HG03571 (cell line): ENCODE measurements around the gene HS6ST3.

Experiments used
- ATAC-seq: cut with Tn5 transposase; IDR thresholded peaks from one replicate; pipeline ENCODE4 v1.9.1; 2021; ENCODE audit not compliant: unreplicated experiment

The HS6ST3 gene

DNA sequence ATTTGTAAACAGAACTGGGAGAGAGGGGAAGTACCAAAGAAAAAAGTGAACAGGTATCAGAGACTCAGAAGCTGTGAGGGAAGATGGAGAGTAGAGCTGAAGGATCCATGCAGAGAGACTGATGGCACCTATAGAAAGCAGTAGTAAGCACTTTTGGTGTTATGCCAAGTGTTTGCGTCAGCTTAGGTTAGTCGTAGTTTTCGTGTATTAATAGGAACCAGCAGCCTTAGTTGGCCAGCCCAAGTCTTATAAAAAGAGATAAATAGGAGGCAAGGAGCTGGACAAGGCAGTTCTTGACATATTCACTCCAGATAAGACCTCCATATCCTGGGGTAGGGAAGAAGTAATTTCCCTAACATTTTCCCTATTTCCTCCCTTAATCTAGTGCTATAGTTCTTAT is 690.2 kb downstream of the HS6ST3 start:
- ATAC-seq, result no peak

DNA sequence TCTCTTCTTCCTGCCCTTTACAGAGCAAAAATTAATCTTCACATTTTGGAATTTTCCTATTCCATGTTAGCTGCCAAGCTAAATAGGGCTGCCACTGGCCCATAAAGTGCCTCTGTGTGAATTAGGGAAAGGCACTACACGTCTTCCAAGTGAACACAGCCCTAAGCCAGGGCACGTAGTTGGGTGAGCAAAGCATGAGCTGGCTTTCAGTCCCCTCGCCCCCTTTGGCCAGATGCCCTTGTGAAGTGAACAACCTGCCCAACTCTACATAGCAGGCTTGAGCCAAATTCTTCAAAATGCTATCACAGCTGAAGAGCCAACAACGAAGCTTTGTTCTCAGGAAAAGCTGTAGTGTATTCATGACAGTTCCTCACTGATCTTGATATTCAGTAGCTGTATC is 691.2 kb downstream of the HS6ST3 start:
- ATAC-seq, result no peak

DNA sequence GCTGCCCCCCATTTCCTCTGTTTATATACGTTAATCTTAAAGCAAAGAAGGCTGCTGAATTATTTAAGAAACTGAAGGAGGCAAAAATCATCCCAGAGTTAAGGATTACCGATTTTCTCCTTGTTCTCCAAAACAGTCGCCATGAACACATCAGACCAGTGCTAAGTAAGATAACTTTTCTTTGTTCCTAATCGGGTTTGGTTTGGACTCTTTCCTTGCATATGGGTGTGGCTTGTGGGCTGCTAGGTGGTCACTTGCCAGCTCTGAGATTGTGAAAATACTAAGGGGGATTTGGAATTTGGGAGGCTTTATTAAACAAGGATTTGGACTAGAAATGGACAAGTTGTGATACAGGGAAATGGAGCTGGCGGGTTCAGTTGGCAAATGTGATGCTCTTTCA is 692.3 kb downstream of the HS6ST3 start:
- no peak for ATAC-seq

DNA sequence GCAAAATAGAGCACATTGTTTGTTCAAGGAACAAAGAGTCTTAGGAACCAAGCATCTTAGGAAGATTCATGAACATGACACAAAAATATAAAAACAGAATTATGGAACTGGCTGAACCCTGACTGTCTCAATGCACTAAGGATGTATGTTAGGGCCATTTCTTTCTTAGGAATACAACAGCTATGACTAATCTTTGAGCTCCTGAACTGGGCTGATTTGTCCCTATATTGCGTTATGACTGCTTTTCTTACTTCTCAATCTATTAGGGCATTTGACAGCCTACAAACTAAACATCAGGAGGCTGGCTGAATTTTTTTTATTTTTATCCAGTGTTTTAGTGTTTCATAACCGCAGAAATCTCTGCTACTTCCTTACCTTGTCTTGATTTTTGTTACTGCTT is 693.1 kb downstream of the HS6ST3 start:
- ATAC-seq, result no peak

DNA sequence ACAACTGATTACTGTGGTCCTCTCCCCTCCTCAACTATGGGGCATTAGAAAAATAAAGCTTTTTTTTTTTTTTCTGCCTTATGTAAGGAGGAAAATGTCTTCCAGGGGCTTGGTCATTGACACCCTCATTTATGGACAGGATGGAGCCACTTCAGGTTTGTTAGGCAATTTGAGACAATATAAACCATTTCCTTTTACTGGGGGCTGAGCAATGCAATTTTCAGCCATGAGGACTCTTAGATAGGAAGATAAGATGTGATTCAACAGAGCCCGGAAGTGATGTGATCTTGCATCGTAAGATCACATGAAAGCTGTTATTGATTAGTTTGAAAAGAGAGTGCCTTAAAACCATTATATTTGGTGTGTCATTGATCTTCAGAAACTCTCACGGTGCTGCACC is 693.6 kb downstream of the HS6ST3 start:
- no peak for ATAC-seq

DNA sequence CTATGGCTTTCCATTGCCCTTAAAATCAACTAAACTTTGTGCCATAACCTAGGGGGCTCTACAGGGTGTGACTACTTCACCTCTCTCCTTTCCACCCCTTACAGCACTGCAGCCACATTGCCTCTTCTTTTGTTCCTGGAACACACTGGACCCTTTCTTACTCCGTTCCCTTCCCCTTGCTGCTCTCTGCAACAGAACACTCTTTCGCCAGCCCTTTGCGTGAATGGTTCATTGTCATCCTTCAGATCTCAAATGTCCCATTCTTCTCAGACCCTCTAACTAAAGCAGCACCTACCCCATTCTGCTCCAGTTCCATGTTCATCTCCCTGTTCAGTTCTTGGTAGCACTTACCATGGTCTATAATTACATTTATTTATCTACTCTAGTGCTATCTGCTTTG is 696.1 kb downstream of the HS6ST3 start:
- ATAC-seq, result no peak

DNA sequence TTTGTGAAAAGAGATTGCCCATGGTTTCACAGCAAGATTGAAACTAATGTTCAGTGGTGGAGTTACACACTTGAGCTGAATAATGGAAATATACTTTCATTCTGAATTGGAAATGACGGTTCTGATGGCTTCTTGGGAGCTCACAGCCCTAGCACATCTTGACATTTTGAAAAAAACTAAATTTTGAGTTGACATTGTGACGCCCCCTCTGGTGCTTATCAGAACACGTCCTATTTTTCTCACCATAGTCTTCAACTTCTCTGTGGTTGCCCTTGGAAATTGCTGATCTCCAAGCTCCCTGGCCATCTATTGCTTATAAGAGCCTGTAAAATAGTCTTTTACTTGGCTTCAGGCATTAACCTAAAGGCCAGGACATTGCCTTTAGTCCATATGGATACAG is 702.3 kb downstream of the HS6ST3 start:
- no peak for ATAC-seq

DNA sequence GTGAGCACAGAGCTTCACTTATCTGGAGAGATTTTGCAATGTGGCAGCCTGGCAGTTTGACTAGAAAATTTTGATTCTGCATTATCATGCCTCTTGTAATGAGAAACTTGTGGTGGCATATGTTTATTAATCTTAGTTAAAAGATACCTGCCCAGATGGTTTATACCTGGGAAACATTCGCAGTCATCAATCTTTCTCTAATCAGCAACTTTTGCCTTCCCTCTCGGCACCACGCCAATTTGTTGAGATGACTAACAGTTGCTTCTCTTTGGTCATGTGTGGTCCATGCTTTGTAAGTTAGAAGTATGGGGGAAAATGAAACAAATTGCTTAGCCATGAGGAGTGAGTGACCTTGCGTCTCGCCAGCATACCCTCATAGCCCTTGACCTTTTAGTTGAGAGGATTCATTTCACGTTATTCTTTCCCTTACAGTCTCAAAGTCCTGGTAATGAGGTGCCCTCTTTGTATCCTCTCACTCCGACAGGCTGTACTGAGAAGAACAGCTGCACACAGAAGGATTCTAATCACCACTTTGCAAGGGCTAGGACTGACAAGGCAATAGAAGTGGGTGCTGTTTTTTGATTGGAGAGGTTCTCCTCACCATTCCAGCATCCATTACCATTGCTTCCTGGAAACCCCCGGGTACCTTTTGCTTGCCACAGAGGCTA is 703.0 kb downstream of the HS6ST3 start:
- ATAC-seq, result no peak

DNA sequence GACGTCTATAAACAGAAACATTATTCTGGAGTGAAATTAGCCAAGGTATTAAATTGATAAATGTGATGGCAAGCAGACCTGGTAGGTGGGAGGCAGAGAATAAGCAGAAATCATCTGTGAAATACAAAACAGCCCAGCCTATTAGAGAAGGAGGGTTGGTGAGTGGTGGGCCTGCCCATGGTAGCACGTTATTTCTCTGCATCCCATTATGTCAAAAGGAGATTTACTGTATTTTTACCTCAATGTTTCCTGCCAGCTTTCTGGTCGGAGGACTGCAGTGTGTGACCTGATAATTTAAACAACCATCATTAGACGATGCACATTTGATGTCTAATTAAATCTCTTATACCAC is 703.5 kb downstream of the HS6ST3 start:
- no peak for ATAC-seq

DNA sequence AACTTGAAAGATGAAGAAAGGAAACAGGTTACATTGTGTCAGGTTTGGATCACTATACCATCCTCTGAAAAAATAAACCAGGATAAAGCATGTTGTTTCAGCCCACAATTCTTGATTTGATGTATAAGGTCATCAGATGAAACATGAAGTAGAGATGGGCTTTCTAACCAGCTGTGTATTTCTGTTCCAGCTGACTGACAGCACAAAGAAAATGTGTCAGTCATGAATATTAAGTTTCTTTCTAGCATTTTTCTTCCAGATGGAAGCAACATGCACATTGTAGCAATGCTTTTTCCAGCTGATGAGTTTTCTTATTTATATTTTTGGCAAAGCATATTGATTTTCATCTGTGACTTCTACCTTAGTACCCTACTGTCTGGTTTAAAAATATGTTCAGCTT is 704.8 kb downstream of the HS6ST3 start:
- no peak for ATAC-seq

DNA sequence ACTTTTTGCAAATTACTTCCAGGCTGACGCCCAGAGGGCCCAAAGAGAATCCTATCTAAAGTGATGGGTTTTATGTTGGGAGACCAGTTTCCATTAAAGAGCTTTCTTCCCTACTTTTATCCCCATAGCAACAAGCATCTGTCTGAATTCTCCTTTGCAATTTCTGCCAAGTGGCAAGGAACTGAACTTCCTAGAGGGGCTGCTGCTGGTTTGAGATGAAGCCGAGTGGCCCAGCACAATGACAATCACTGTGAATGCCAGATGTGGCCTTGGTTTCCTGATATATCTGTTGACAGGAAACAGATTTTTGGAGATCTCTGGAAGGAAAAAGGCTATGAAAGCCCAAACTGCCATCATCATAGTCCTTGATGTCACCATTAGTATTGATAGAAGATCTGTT is 705.8 kb downstream of the HS6ST3 start:
- ATAC-seq, result no peak

DNA sequence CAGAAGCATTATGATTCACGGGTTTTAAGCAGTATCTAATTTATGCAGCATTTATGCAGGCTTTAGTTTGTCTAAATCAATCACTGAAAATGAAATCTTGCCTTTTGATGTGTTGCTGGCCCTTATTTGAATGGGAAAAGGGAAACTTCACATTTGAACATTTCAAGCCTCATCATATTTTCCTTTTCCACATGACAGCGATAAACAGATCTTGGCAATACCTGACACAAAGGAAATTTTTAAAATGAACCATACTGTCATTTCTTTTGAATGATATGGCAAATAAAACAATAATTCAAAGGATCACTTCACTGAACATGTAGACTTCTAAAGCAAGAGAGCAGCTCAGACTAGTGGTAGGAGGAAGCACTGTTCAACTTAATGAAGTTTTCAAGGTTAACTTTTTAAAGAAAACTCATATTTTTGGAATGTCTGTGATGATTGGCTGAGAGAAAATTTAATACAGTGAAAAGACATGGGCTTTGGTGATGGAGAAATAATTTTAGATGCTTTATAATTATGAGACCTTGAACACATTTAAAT is 706.3 kb downstream of the HS6ST3 start:
- ATAC-seq, result no peak

DNA sequence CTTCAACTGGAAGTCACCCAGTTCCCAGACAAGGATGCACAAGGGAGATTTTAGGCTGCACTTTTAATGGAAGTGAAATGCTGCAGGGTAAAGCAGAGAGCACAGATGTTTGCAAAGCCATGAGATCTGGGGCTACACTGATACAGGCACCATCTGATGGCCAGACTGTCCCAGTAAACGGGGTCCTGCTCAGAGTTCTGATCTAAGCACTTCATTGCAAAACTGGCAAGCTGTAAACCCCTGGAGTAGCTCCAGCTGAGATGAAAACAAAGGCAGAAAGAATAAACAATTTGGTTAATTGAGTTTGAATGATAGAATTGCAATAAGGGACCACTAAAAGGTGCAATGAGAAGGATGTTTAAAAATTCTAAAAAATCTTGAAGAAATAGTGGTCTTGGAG is 707.2 kb downstream of the HS6ST3 start:
- no peak for ATAC-seq

DNA sequence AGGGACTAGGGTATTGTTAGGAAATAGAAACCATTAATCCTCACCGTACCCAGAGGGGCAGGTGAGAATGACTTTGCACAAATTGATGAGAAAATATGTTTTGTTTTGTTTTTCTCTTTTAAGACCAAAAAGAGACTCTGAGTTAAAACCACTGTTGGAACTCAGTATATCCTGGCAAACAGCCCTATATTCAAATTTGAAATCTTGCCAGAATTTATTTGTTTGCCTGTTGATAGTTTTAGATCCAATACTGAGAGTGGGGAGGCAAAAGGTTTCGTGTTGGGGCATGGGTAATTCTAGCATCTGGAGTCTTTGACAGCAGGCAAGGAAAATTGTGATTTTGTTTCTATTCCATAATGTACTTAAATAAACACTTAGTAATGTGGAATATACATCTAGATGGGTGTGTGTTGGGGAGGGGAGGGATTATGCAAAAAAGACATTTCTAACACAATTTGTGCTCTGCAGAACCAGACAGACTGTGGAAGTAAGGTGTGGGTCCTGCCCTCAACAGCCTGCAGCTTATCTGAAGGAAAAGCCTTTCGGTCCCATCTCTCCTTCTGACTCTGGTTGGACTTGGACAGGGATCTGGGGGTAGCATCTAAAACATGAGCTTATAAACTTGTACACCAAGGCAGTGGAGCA is 713.7 kb downstream of the HS6ST3 start:
- no peak for ATAC-seq

DNA sequence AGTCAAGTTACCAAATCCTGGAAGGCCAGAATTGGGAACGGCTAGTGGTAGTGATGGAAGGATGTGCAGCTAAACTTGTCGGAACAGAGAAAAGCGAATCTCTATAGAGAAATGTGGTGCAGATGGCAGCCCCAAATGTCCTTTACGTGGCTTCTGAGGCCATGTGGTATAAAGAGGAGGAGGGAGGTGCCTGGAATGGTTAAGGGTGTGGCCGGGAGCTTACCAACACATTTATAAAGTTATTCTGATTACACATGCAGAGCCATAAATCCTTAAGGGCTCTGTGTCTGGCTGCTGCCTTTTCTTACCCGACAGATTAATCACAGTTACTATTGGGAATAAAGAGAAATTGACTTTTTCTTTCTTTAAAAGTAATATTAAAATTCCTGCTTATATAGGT is 714.3 kb downstream of the HS6ST3 start:
- no peak for ATAC-seq

DNA sequence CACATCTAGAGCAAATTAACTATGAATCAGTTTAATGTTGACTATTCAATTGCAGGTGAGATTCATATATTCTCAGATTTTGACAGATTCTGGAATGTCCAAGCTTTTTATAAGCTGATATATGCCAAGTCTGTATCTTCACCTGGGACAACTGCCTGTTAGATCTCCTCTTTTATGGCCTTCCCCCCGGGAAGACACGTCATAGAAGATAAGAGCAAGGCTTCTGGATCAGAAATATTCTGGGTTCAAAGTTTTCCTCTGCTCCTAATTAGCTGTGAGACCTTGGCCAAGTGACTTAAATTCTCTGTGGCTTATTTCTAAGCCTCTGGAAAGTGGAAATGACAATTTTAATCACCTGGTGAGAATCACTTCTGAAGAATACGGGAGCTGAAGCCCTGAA is 716.8 kb downstream of the HS6ST3 start:
- no peak for ATAC-seq

DNA sequence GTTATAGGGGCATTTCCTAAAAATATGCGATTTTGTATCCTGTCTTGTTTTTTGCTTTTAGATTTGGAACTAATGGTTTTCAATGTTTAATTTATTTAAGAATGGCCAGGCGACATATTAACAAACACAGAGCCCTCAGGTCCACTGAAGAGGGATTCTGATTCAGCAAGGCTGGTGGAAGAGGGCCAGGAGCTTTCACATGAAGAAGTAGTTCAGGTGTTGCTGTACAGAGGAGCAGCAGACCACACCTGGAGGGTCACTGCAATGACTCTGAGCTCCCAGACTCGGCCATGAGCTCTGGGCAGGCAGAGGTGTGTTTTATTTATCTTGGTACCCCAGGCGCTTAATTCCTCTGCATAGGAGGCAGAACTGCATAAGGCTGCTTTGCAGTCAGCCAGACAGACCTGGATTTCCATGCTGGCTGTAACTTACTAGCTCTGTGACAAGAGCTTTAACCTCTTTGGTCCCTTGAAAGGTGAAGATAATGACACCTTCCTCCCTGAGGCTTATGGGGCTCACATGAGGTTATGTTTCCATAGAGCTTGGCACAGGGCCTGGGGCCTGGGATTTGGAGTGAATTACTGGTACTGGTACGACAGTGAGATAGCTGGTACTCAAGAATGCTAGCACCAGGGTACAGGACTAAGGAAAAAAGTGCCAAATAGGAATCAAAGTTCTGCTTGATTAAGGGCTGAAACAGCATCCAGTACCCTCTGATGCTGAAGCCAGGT is 719.6 kb downstream of the HS6ST3 start:
- no peak for ATAC-seq

DNA sequence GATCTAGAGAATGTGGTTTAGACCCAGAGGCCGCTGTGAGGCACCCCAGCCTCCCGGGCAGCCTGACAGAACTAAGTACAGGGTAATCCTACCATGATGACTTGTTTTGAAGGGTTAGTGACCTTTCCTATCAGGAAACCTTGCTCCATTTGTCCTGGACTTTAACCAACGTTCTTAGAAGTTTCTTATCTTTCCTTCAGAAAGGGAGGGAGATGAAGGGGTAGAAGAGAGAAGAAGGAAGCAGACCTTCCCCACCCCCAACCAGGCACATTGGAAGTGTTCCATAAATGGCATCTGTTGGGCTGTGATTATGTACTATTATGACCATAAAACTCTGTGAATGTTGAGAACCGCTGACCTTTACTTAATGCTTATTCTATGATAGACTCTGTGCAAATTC is 720.2 kb downstream of the HS6ST3 start:
- no peak for ATAC-seq

DNA sequence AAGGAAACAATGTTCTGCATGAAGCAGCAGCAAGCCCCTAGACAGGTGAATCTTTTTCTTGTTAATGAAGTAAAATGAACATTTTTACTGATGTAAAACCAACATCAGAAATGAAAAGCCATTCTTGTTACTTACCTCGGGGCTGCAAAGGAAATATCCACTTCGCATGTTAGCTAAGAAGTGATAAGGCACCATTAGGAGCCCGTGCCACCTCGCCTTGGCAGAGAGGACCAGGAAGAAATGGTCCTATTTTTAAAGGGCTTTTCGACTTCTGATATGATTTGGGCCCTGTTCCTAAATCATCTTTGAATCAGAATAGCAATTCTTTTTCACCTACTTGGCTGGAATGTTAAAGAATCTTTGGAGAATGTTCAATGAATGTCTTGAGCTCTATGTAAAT is 721.1 kb downstream of the HS6ST3 start:
- no peak for ATAC-seq

DNA sequence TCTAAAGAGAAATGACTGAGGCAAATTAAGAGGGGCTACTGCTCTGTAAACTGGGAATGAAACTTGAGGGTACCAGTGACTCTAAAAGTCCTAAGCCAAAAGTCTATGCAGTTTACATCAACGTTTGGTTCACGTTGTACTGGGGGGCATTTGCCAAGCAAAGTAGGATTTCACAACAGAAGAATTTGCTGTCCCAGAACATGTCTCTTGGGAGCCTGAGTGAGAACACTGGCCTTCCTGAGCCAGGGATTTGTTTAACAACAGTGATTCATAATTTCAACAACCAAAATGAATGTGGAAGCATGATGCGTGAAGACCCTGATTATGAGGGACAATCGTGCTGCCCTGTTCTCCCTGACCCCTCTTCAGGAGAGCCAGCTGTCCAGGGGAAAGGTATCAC is 726.4 kb downstream of the HS6ST3 start:
- no peak for ATAC-seq

DNA sequence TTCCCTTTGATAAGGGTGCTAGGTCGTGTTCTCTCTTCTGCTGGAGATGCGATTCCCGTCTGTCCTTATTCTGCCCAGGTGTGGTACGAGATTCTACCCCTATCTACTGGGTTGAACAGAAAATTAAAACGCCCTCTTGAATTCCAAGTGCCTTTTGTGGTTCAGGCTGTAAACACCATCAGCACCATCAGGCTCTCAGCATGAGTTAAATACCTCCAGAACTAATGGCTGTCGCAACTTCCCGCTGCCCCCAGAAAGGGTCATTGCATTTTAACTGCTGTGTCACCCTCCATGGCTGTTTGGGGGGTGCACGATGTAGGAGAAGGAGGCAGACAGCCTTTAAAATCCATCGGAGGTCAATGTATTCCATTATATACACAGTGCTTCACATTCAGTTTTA is 727.0 kb downstream of the HS6ST3 start:
- ATAC-seq, result no peak

DNA sequence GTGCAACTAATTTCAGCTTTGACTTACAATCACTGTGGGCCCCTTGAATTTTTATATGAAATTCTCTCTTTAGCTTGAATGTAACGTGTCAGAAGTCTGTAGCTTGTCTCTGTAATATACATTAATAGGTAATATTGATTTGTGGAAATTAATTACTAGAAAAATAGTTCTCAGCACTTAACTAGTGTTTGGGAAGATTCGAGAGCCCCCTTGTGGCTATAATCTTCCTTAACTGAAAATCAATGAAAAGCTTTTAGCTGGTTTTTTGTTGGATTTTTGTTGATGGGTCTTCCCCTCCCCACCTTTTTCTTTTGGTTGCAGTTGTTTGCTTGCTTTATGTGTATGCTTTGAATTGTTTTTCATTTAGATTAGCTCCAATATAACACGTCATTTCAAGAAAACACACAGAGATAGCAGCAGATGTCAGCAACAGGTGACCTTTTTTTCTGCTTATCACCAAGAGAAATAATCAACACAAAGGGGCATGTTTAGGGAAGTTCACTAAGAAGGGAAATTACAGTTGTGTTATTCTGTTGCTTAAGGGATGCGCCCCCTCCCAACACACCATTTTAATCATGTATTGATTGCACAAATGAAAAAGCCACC is 727.5 kb downstream of the HS6ST3 start:
- ATAC-seq, result no peak
